ENCODE measurements around the gene CCL24.

The CCL24 gene

GRCh38 chr7:75798770-75799169 lies 14.8 kb downstream of the CCL24 start:
- Histone ChIP-seq H4K8ac (ENCODE audit: low read length) (no peak overlapping the region), H3K23ac (ENCODE audit: low read length in 2 of 2) (no peak overlapping the region), H2BK120ac (ENCODE audit: low read depth, low read length) (no peak overlapping the region), H3K4me3 (ENCODE audit: insufficient read depth in 1 of 2, low read depth in 1 of 2, low read length in 2 of 2) (no peak overlapping the region), H3K14ac (ENCODE audit: low read length in 2 of 2) (no peak overlapping the region), H3K27ac (ENCODE audit: low read length, poor library complexity, severe bottlenecking) (no peak overlapping the region), H3K4me2 (ENCODE audit: low read length, poor library complexity, severe bottlenecking) (no peak overlapping the region), H3K4ac (ENCODE audit: low read depth in 1 of 2, low read length in 2 of 2) (no peak overlapping the region), H3K36me3 (ENCODE audit: control insufficient read depth in 1 of 2, insufficient read depth in 2 of 2, low read depth in 1 of 2, low read length in 2 of 2) (no peaks in the 10 kb centered on the region), H3K4me1 (ENCODE audit: control insufficient read depth, insufficient read depth, low read depth, low read length) (no peaks in the 10 kb centered on the region), H2BK15ac (ENCODE audit: low read depth, poor library complexity, severe bottlenecking) (no peak overlapping the region), H3K9me3 (ENCODE audit: control insufficient read depth, low read length) (no peaks in the 10 kb centered on the region), H4K91ac (ENCODE audit: low read length) (no peak overlapping the region), H2AK5ac (ENCODE audit: low read length, severe bottlenecking) (no peak overlapping the region), H3K18ac (ENCODE audit: low read depth in 1 of 2, low read length in 2 of 2) (no peak overlapping the region), H2BK12ac (ENCODE audit: low read length in 2 of 2) (no peak overlapping the region), H3K9ac (ENCODE audit: low read length) (no peak overlapping the region), H2AFZ (ENCODE audit: low read depth, low read length) (no peak overlapping the region), H2BK5ac (ENCODE audit: low read depth, low read length, poor library complexity, severe bottlenecking) (no peak overlapping the region), H3K79me1 (replicated peaks; ENCODE audit: low read length, poor library complexity, severe bottlenecking) (no peaks in the 10 kb centered on the region), H3K27me3 (ENCODE audit: control insufficient read depth in 1 of 2, insufficient read depth in 1 of 2, low read length in 2 of 2) (peaks cover 16 to 21% of the 10 kb centered on the region in 2 experiments)
- DNase-seq: no peak
- 91% methylated on average over 4 of the region's 4 CpGs for WGBS

GRCh38 chr7:75796420-75796819 lies 17.2 kb downstream of the CCL24 start:
- H3K27ac ChIP-seq (ENCODE audit: low read length, poor library complexity, severe bottlenecking): no peak overlapping the region
- H3K4ac ChIP-seq (ENCODE audit: low read depth in 1 of 2, low read length in 2 of 2): no peak overlapping the region
- H3K4me3 ChIP-seq (ENCODE audit: insufficient read depth in 1 of 2, low read depth in 1 of 2, low read length in 2 of 2): no peak overlapping the region
- no peak overlapping the region for H2BK5ac ChIP-seq (ENCODE audit: low read depth, low read length, poor library complexity, severe bottlenecking)
- no peaks in the 10 kb centered on the region for H3K79me1 ChIP-seq (replicated peaks; ENCODE audit: low read length, poor library complexity, severe bottlenecking)
- H4K91ac ChIP-seq (ENCODE audit: low read length): no peak overlapping the region
- WGBS: 97% methylated on average over 6 of the region's 6 CpGs
- no peak overlapping the region for H4K8ac ChIP-seq (ENCODE audit: low read length)
- H2AFZ ChIP-seq (ENCODE audit: low read depth, low read length): no peak overlapping the region
- no peak overlapping the region for H2AK5ac ChIP-seq (ENCODE audit: low read length, severe bottlenecking)
- no peak overlapping the region for H2BK12ac ChIP-seq (ENCODE audit: low read length in 2 of 2)
- H3K18ac ChIP-seq (ENCODE audit: low read depth in 1 of 2, low read length in 2 of 2): no peak overlapping the region
- peaks cover 16% of the 10 kb centered on the region in 2 experiments for H3K27me3 ChIP-seq (ENCODE audit: control insufficient read depth in 1 of 2, insufficient read depth in 1 of 2, low read length in 2 of 2)
- no peak for DNase-seq
- H3K9ac ChIP-seq (ENCODE audit: low read length): no peak overlapping the region
- no peak overlapping the region for H2BK120ac ChIP-seq (ENCODE audit: low read depth, low read length)
- no peaks in the 10 kb centered on the region for H3K9me3 ChIP-seq (ENCODE audit: control insufficient read depth, low read length)
- no peak overlapping the region for H3K4me2 ChIP-seq (ENCODE audit: low read length, poor library complexity, severe bottlenecking)
- no peak overlapping the region for H2BK15ac ChIP-seq (ENCODE audit: low read depth, poor library complexity, severe bottlenecking)
- H3K4me1 ChIP-seq (ENCODE audit: control insufficient read depth, insufficient read depth, low read depth, low read length): no peaks in the 10 kb centered on the region
- H3K23ac ChIP-seq (ENCODE audit: low read length in 2 of 2): no peak overlapping the region
- no peak overlapping the region for H3K14ac ChIP-seq (ENCODE audit: low read length in 2 of 2)
- H3K36me3 ChIP-seq (ENCODE audit: control insufficient read depth in 1 of 2, insufficient read depth in 2 of 2, low read depth in 1 of 2, low read length in 2 of 2): no peaks in the 10 kb centered on the region

GRCh38 chr7:75795831-75796285 lies 17.7 kb downstream of the CCL24 start:
- Histone ChIP-seq H2BK120ac (ENCODE audit: low read depth, low read length) (no peak overlapping the region), H4K91ac (ENCODE audit: low read length) (no peak overlapping the region), H3K79me1 (replicated peaks; ENCODE audit: low read length, poor library complexity, severe bottlenecking) (no peaks in the 10 kb centered on the region), H3K4me3 (ENCODE audit: insufficient read depth in 1 of 2, low read depth in 1 of 2, low read length in 2 of 2) (no peak overlapping the region), H3K23ac (ENCODE audit: low read length in 2 of 2) (no peak overlapping the region), H3K9me3 (ENCODE audit: control insufficient read depth, low read length) (no peaks in the 10 kb centered on the region), H3K18ac (ENCODE audit: low read depth in 1 of 2, low read length in 2 of 2) (no peak overlapping the region), H3K36me3 (ENCODE audit: control insufficient read depth in 1 of 2, insufficient read depth in 2 of 2, low read depth in 1 of 2, low read length in 2 of 2) (no peaks in the 10 kb centered on the region), H4K8ac (ENCODE audit: low read length) (no peak overlapping the region), H3K9ac (ENCODE audit: low read length) (no peak overlapping the region), H3K4me1 (ENCODE audit: control insufficient read depth, insufficient read depth, low read depth, low read length) (no peaks in the 10 kb centered on the region), H2BK12ac (ENCODE audit: low read length in 2 of 2) (no peak overlapping the region), H2BK5ac (ENCODE audit: low read depth, low read length, poor library complexity, severe bottlenecking) (no peak overlapping the region), H3K27me3 (ENCODE audit: control insufficient read depth in 1 of 2, insufficient read depth in 1 of 2, low read length in 2 of 2) (peaks cover 16% of the 10 kb centered on the region in 2 experiments), H3K27ac (ENCODE audit: low read length, poor library complexity, severe bottlenecking) (no peak overlapping the region), H2AK5ac (ENCODE audit: low read length, severe bottlenecking) (no peak overlapping the region), H2AFZ (ENCODE audit: low read depth, low read length) (no peak overlapping the region), H3K4me2 (ENCODE audit: low read length, poor library complexity, severe bottlenecking) (no peak overlapping the region), H3K4ac (ENCODE audit: low read depth in 1 of 2, low read length in 2 of 2) (no peak overlapping the region), H2BK15ac (ENCODE audit: low read depth, poor library complexity, severe bottlenecking) (no peak overlapping the region), H3K14ac (ENCODE audit: low read length in 2 of 2) (no peak overlapping the region)
- WGBS: 63% methylated on average over 8 of the region's 9 CpGs
- DNase-seq: no peak

- Histone ChIP-seq H3K14ac (ENCODE audit: low read length in 2 of 2) (no peak overlapping the region), H3K18ac (ENCODE audit: low read depth in 1 of 2, low read length in 2 of 2) (no peak overlapping the region), H3K4ac (ENCODE audit: low read depth in 1 of 2, low read length in 2 of 2) (no peak overlapping the region), H2BK120ac (ENCODE audit: low read depth, low read length) (no peak overlapping the region), H4K8ac (ENCODE audit: low read length) (no peak overlapping the region), H3K79me1 (replicated peaks; ENCODE audit: low read length, poor library complexity, severe bottlenecking) (no peaks in the 10 kb centered on the region), H3K4me3 (ENCODE audit: insufficient read depth in 1 of 2, low read depth in 1 of 2, low read length in 2 of 2) (no peak overlapping the region), H3K23ac (ENCODE audit: low read length in 2 of 2) (no peak overlapping the region), H4K91ac (ENCODE audit: low read length) (no peak overlapping the region), H3K9ac (ENCODE audit: low read length) (no peak overlapping the region), H3K27me3 (ENCODE audit: control insufficient read depth in 1 of 2, insufficient read depth in 1 of 2, low read length in 2 of 2) (peaks cover 12 to 13% of the 10 kb centered on the region in 2 experiments), H3K27ac (ENCODE audit: low read length, poor library complexity, severe bottlenecking) (no peak overlapping the region), H2AFZ (ENCODE audit: low read depth, low read length) (no peak overlapping the region), H2BK5ac (ENCODE audit: low read depth, low read length, poor library complexity, severe bottlenecking) (no peak overlapping the region), H3K9me3 (ENCODE audit: control insufficient read depth, low read length) (no peaks in the 10 kb centered on the region), H3K36me3 (ENCODE audit: control insufficient read depth in 1 of 2, insufficient read depth in 2 of 2, low read depth in 1 of 2, low read length in 2 of 2) (no peaks in the 10 kb centered on the region), H2AK5ac (ENCODE audit: low read length, severe bottlenecking) (no peak overlapping the region), H3K4me2 (ENCODE audit: low read length, poor library complexity, severe bottlenecking) (no peak overlapping the region), H2BK12ac (ENCODE audit: low read length in 2 of 2) (no peak overlapping the region), H3K4me1 (ENCODE audit: control insufficient read depth, insufficient read depth, low read depth, low read length) (no peaks in the 10 kb centered on the region), H2BK15ac (ENCODE audit: low read depth, poor library complexity, severe bottlenecking) (no peak overlapping the region)
- 85% methylated on average over 2 of the region's 2 CpGs for WGBS
- DNase-seq: no peak
Observed at GRCh38 chr7:75793676-75794075, 19.9 kb downstream of the CCL24 start.
